ENCODE measurements around the gene TNRC6A. TPM values are rescaled to one million over a fixed set of nuclear protein-coding genes. Genes with fewer than 3 reads are reported as not detected.

TNRC6A gene
- total and polyA plus RNA-seq, 9 of the 15 experiments (the other 6 are each of a cell fraction or from before 2014, with no cell fraction given) = 3.4 to 32.1 (median 26.6) TPM

GRCh38 chr16:24838554-24839266 is 109.3 kb downstream of the TNRC6A start (continued):
- no peak for TF ChIP-seq ZNF780A (CRISPR knock-in tag; IDR thresholded peaks at IDR 0.05)
- peak; percentile 86 for TF ChIP-seq NBN (IDR thresholded peaks at IDR 0.05; ENCODE audit: low read depth)
- TF ChIP-seq, protein P1, sequence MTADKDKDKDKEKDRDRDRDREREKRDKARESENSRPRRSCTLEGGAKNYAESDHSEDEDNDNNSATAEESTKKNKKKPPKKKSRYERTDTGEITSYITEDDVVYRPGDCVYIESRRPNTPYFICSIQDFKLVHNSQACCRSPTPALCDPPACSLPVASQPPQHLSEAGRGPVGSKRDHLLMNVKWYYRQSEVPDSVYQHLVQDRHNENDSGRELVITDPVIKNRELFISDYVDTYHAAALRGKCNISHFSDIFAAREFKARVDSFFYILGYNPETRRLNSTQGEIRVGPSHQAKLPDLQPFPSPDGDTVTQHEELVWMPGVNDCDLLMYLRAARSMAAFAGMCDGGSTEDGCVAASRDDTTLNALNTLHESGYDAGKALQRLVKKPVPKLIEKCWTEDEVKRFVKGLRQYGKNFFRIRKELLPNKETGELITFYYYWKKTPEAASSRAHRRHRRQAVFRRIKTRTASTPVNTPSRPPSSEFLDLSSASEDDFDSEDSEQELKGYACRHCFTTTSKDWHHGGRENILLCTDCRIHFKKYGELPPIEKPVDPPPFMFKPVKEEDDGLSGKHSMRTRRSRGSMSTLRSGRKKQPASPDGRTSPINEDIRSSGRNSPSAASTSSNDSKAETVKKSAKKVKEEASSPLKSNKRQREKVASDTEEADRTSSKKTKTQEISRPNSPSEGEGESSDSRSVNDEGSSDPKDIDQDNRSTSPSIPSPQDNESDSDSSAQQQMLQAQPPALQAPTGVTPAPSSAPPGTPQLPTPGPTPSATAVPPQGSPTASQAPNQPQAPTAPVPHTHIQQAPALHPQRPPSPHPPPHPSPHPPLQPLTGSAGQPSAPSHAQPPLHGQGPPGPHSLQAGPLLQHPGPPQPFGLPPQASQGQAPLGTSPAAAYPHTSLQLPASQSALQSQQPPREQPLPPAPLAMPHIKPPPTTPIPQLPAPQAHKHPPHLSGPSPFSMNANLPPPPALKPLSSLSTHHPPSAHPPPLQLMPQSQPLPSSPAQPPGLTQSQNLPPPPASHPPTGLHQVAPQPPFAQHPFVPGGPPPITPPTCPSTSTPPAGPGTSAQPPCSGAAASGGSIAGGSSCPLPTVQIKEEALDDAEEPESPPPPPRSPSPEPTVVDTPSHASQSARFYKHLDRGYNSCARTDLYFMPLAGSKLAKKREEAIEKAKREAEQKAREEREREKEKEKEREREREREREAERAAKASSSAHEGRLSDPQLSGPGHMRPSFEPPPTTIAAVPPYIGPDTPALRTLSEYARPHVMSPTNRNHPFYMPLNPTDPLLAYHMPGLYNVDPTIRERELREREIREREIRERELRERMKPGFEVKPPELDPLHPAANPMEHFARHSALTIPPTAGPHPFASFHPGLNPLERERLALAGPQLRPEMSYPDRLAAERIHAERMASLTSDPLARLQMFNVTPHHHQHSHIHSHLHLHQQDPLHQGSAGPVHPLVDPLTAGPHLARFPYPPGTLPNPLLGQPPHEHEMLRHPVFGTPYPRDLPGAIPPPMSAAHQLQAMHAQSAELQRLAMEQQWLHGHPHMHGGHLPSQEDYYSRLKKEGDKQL (CRISPR knock-in tag; IDR thresholded peaks at IDR 0.05; ENCODE audit: borderline replicate concordance) = no peak
- TF ChIP-seq SUPT5H (IDR thresholded peaks at IDR 0.05) = no peak
- TF ChIP-seq ZFP36 (IDR thresholded peaks at IDR 0.05; ENCODE audit: low read depth, low read length, partially characterized antibody) = no peak
- TF ChIP-seq ZBTB26 (CRISPR knock-in tag; IDR thresholded peaks at IDR 0.05) = no peak
- no peak for TF ChIP-seq ZFP30 (CRISPR knock-in tag; IDR thresholded peaks at IDR 0.05; ENCODE audit: borderline replicate concordance)
- no peak for TF ChIP-seq PBX2 (CRISPR knock-in tag; IDR thresholded peaks at IDR 0.05; ENCODE audit: low read depth)
- TF ChIP-seq PBX2 (tag; conservative IDR thresholded peaks at IDR 0.05; ENCODE audit: low read depth) = 0 out of 2 replicates have a peak, but pooled peaks have one; percentile 2
- peak; percentile 99 for TF ChIP-seq DPF2 (IDR thresholded peaks at IDR 0.05)
- TF ChIP-seq ZNF764 (CRISPR knock-in tag; IDR thresholded peaks at IDR 0.05; ENCODE audit: low read depth) = no peak
- no peak for TF ChIP-seq ZNF785 (CRISPR knock-in tag; IDR thresholded peaks at IDR 0.05)
- no peak for TF ChIP-seq ZNF830 (CRISPR knock-in tag; IDR thresholded peaks at IDR 0.05)
- TF ChIP-seq ZBTB17 (CRISPR knock-in tag; IDR thresholded peaks at IDR 0.05) = 0 out of 2 replicates have a peak, but pooled peaks have one; percentile 36
- no peak for TF ChIP-seq TSC22D4 (tag; IDR thresholded peaks at IDR 0.05)
- no peak for TF ChIP-seq CHD1 (IDR thresholded peaks at IDR 0.05; ENCODE audit: low read length)
- TF ChIP-seq GABPB1 (CRISPR knock-in tag; IDR thresholded peaks at IDR 0.05) = no peak
- peak; percentile 80 to 87 for TF ChIP-seq FOXK2 (conservative IDR thresholded peaks at IDR 0.05 in 1 of 2, IDR thresholded peaks at IDR 0.05 in 1 of 2; ENCODE audit: low read depth in 2 of 2)
- TF ChIP-seq CREBBP (IDR thresholded peaks at IDR 0.05; ENCODE audit: low read depth, low read length) = no peak
